ENCODE measurements around the gene STX16. TPM values are rescaled to one million over a fixed set of nuclear protein-coding genes. Genes with fewer than 3 reads are reported as not detected.

STX16 gene
- total and polyA plus RNA-seq, 2 donors (not counting 1 experiment from before 2014, with no cell fraction given) = 39.3 to 64.9 TPM

DNA sequence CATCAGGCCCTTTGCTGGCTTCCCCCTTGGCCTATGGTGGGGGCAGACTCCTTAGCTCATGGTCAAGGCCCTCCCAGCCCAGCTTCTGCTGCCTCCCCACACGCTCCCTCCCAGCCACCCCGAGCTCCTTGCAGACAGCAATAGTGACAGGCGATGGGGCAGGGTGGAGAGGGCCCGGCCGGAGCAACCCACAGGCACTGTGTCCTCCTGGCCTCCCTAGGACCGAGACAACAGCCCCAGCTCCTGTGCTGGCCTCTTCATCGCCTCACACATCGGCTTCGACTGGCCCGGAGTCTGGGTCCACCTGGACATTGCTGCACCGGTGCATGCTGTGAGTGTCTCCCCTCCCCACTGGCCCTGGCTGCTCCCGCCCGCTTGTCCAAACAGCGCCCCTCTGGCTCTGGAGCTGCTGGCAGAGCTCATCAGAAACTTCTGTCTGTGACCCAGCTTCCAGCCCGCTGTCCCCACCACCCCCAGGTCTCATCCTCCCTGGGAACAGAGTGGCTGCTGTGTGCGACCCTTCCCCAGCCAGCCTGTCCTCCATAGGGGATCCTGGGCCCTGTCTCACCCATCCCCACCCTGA is 63.3 kb downstream of the STX16 start:
- no peaks in the 10 kb centered on the region for H3K36me3 ChIP-seq (ENCODE audit: control insufficient read depth, insufficient read depth, low read length)
- no peak overlapping the region for H3K4me2 ChIP-seq (ENCODE audit: extremely low read depth, insufficient read depth, low read length)
- H3K27ac ChIP-seq (ENCODE audit: insufficient read depth, low read length) = no peak overlapping the region
- H3K9ac ChIP-seq (ENCODE audit: insufficient read depth, low read length) = no peak overlapping the region
- TF ChIP-seq, protein P1, sequence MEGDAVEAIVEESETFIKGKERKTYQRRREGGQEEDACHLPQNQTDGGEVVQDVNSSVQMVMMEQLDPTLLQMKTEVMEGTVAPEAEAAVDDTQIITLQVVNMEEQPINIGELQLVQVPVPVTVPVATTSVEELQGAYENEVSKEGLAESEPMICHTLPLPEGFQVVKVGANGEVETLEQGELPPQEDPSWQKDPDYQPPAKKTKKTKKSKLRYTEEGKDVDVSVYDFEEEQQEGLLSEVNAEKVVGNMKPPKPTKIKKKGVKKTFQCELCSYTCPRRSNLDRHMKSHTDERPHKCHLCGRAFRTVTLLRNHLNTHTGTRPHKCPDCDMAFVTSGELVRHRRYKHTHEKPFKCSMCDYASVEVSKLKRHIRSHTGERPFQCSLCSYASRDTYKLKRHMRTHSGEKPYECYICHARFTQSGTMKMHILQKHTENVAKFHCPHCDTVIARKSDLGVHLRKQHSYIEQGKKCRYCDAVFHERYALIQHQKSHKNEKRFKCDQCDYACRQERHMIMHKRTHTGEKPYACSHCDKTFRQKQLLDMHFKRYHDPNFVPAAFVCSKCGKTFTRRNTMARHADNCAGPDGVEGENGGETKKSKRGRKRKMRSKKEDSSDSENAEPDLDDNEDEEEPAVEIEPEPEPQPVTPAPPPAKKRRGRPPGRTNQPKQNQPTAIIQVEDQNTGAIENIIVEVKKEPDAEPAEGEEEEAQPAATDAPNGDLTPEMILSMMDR (conservative IDR thresholded peaks at IDR 0.05 in 1 of 2, IDR thresholded peaks at IDR 0.05 in 1 of 2; ENCODE audit: low read depth in 1 of 2, low read length in 2 of 2) = no peak
- no peak for TF ChIP-seq EZH2 (IDR thresholded peaks at IDR 0.05; ENCODE audit: low read length, missing control alignments)
- no peak for DNase-seq (ENCODE audit: low read depth in 2 of 2)
- no peaks in the 10 kb centered on the region for H3K27me3 ChIP-seq (ENCODE audit: control insufficient read depth, insufficient read depth, low read length)
- H2AFZ ChIP-seq (ENCODE audit: low read length) = no peak overlapping the region
- no peaks in the 10 kb centered on the region for H3K9me3 ChIP-seq (ENCODE audit: control insufficient read depth, insufficient read depth, low read depth, low read length)
- H4K20me1 ChIP-seq (ENCODE audit: control insufficient read depth, extremely low read depth, insufficient read depth, low read length) = no peaks in the 10 kb centered on the region
- H3K79me2 ChIP-seq (ENCODE audit: control insufficient read depth, insufficient read depth, low read length) = no peaks in the 10 kb centered on the region
- H3K4me3 ChIP-seq (replicated peaks in 1 of 4; ENCODE audit: control extremely low read depth in 1 of 4, insufficient read depth in 1 of 4, low read depth in 3 of 4, low read length in 4 of 4) = no peak overlapping the region
- H3K4me1 ChIP-seq (ENCODE audit: control insufficient read depth, extremely low read depth, insufficient read depth, low read length) = no peaks in the 10 kb centered on the region

GRCh38 chr20:58714923-58715351 is 63.9 kb downstream of the STX16 start:
- TF ChIP-seq, protein P1 (conservative IDR thresholded peaks at IDR 0.05 in 1 of 2, IDR thresholded peaks at IDR 0.05 in 1 of 2; ENCODE audit: low read depth in 1 of 2, low read length in 2 of 2) = no peak
- TF ChIP-seq EZH2 (IDR thresholded peaks at IDR 0.05; ENCODE audit: low read length, missing control alignments) = no peak
- no peak overlapping the region for H3K4me2 ChIP-seq (ENCODE audit: extremely low read depth, insufficient read depth, low read length)
- DNase-seq (ENCODE audit: low read depth in 2 of 2) = no peak
- no peaks in the 10 kb centered on the region for H3K79me2 ChIP-seq (ENCODE audit: control insufficient read depth, insufficient read depth, low read length)
- H4K20me1 ChIP-seq (ENCODE audit: control insufficient read depth, extremely low read depth, insufficient read depth, low read length) = no peaks in the 10 kb centered on the region
- H3K27me3 ChIP-seq (ENCODE audit: control insufficient read depth, insufficient read depth, low read length) = no peaks in the 10 kb centered on the region
- H2AFZ ChIP-seq (ENCODE audit: low read length) = no peak overlapping the region
- H3K4me1 ChIP-seq (ENCODE audit: control insufficient read depth, extremely low read depth, insufficient read depth, low read length) = no peaks in the 10 kb centered on the region
- H3K9me3 ChIP-seq (ENCODE audit: control insufficient read depth, insufficient read depth, low read depth, low read length) = no peaks in the 10 kb centered on the region
- H3K9ac ChIP-seq (ENCODE audit: insufficient read depth, low read length) = no peak overlapping the region
- H3K4me3 ChIP-seq (replicated peaks in 1 of 4; ENCODE audit: control extremely low read depth in 1 of 4, insufficient read depth in 1 of 4, low read depth in 3 of 4, low read length in 4 of 4) = no peak overlapping the region
- H3K36me3 ChIP-seq (ENCODE audit: control insufficient read depth, insufficient read depth, low read length) = no peaks in the 10 kb centered on the region
- H3K27ac ChIP-seq (ENCODE audit: insufficient read depth, low read length) = no peak overlapping the region

GRCh38 chr20:58715391-58715800 is 64.3 kb downstream of the STX16 start:
- Histone ChIP-seq H3K4me1 (ENCODE audit: control insufficient read depth, extremely low read depth, insufficient read depth, low read length) (no peaks in the 10 kb centered on the region), H3K36me3 (ENCODE audit: control insufficient read depth, insufficient read depth, low read length) (no peaks in the 10 kb centered on the region), H2AFZ (ENCODE audit: low read length) (no peak overlapping the region), H3K79me2 (ENCODE audit: control insufficient read depth, insufficient read depth, low read length) (no peaks in the 10 kb centered on the region), H3K4me2 (ENCODE audit: extremely low read depth, insufficient read depth, low read length) (no peak overlapping the region), H3K27ac (ENCODE audit: insufficient read depth, low read length) (no peak overlapping the region), H4K20me1 (ENCODE audit: control insufficient read depth, extremely low read depth, insufficient read depth, low read length) (no peaks in the 10 kb centered on the region), H3K27me3 (ENCODE audit: control insufficient read depth, insufficient read depth, low read length) (no peaks in the 10 kb centered on the region), H3K9ac (ENCODE audit: insufficient read depth, low read length) (no peak overlapping the region), H3K9me3 (ENCODE audit: control insufficient read depth, insufficient read depth, low read depth, low read length) (no peaks in the 10 kb centered on the region), H3K4me3 (replicated peaks in 1 of 4; ENCODE audit: control extremely low read depth in 1 of 4, insufficient read depth in 1 of 4, low read depth in 3 of 4, low read length in 4 of 4) (no peak overlapping the region)
- TF ChIP-seq EZH2 (IDR thresholded peaks at IDR 0.05; ENCODE audit: low read length, missing control alignments) = no peak
- TF ChIP-seq, protein P1 (conservative IDR thresholded peaks at IDR 0.05 in 1 of 2, IDR thresholded peaks at IDR 0.05 in 1 of 2; ENCODE audit: low read depth in 1 of 2, low read length in 2 of 2) = no peak
- no peak for DNase-seq (ENCODE audit: low read depth in 2 of 2)
